ENCODE measurements around the gene SZT2. TPM values are rescaled to one million over a fixed set of nuclear protein-coding genes. Genes with fewer than 3 reads are reported as not detected.

Gene SZT2
- total and polyA plus RNA-seq, 10 of the 15 experiments (the other 5 are each of a cell fraction or from before 2014, with no cell fraction given) = 1.4 to 38.3 (median 12.7) TPM

DNA sequence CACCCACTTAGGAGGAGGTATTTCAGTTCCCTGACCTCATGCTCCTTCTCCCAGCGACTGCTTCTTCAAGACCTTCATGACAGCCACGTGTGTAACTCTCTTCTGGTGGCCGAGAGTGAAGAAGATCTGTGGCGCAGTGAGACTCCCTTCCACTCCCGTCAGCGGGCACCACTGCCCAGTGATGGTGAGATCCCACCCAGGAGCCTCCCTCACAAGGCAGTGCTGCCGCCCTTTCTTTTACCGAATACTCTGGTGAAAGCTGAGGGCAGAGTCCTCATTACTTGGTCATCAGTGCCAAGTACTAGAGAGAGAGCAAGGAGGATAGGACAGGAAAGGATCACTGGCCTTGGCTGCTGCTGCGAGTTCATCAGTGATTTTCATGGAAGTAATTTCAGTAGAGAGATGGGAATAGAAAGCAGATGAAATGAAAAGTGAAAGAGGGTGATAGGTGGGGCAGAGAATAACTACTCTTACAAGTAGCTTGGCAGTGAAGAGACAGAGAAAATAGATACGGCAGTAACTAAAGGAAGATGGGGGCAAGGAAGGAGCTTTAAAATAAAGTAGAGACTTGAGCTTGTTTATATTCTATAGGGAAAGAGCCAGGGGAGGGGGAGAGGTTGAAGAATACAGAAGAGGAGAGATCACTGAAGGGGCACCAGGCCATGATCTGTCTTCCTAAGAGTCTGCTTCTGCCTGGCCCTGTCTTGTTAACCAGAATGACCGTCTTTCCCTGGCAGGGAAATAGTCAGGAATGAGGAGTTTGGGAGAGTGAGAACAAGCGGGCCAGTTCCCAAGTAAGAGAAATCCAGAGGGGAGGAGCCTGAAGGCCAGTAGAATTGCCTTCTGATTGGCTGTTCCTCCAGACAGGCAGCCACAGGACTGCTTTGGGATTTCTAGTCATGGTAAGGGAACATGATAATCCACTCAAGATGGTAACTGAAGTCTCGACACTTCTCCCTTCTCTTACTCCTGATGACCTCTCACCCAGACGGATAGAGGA is 45.7 kb downstream of the SZT2 start:
- no peak for TF ChIP-seq FOXM1 (IDR thresholded peaks at IDR 0.05; ENCODE audit: low read depth, low read length)
- TF ChIP-seq RCOR1 (conservative IDR thresholded peaks at IDR 0.05; ENCODE audit: low read depth, low read length) = no peak
- TF ChIP-seq, protein P1, sequence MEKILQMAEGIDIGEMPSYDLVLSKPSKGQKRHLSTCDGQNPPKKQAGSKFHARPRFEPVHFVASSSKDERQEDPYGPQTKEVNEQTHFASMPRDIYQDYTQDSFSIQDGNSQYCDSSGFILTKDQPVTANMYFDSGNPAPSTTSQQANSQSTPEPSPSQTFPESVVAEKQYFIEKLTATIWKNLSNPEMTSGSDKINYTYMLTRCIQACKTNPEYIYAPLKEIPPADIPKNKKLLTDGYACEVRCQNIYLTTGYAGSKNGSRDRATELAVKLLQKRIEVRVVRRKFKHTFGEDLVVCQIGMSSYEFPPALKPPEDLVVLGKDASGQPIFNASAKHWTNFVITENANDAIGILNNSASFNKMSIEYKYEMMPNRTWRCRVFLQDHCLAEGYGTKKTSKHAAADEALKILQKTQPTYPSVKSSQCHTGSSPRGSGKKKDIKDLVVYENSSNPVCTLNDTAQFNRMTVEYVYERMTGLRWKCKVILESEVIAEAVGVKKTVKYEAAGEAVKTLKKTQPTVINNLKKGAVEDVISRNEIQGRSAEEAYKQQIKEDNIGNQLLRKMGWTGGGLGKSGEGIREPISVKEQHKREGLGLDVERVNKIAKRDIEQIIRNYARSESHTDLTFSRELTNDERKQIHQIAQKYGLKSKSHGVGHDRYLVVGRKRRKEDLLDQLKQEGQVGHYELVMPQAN (conservative IDR thresholded peaks at IDR 0.05) = no peak
- FAIRE-seq = no peak
- ChIA-PET POLR2A (no interaction called here), RAD21 (ENCODE audit: unreplicated experiment) (no interaction called here), SMC1A (ENCODE audit: uncharacterized antibody, unreplicated experiment) (interaction anchor here (1.0 kb wide), 1 partner anchor 28 kb away, joined by 3 read pairs; no protein-coding TSS in a partner anchor), CTCF (no interaction called here)
- Histone ChIP-seq H3K36me3 (ENCODE audit: control insufficient read depth in 2 of 2, insufficient read depth in 2 of 2, low read length in 1 of 2) (peaks cover 18 to 44% of the 10 kb centered on the region in 2 experiments), H3K9me3 (replicated peaks; ENCODE audit: control insufficient read depth, insufficient read depth, low read length) (no peaks in the 10 kb centered on the region), H4K20me1 (ENCODE audit: control insufficient read depth, insufficient read depth) (0 out of 2 replicates have a peak, but pooled peaks cover 4% of the 10 kb centered on the region), H3K27me3 (replicated peaks in 1 of 2; ENCODE audit: control insufficient read depth in 2 of 2, insufficient read depth in 2 of 2, low read length in 1 of 2) (no peaks in the 10 kb centered on the region), H3K79me2 (ENCODE audit: control insufficient read depth, insufficient read depth, low read length) (no peaks in the 10 kb centered on the region), H3K4me3 (no peak overlapping the region), H3K4me1 (ENCODE audit: control insufficient read depth, insufficient read depth, low read length) (no peaks in the 10 kb centered on the region), H3K9ac (ENCODE audit: control insufficient read depth, insufficient read depth, low read length) (no peak overlapping the region), H2AFZ (ENCODE audit: control insufficient read depth, low read depth, low read length) (no peak overlapping the region), H3K27ac (ENCODE audit: control insufficient read depth, insufficient read depth) (no peak overlapping the region), H3K4me2 (ENCODE audit: control insufficient read depth, insufficient read depth) (no peak overlapping the region)
- DNase-seq (ENCODE audit: low read depth, low spot score) = no peak
- in situ Hi-C loops (cut with MboI) (no loop called here), intact Hi-C loops (cut with micrococcal nuclease; ENCODE audit: unreplicated experiment) (no loop called here)
- no peak for ATAC-seq
- BruUV-seq (replicated peaks) = no TSS peak
- WGBS (ENCODE audit: insufficient coverage, insufficient replicate concordance, low lambda C conversion rate, missing lambda C conversion rate) = 86% methylated on average over 14 of the region's 14 CpGs

All from GM12878 (cell line).